ENCODE results near the gene HNRNPK. TPM values are rescaled to one million over a fixed set of nuclear protein-coding genes. Genes with fewer than 3 reads are reported as not detected.

HNRNPK gene
- total RNA-seq, 1 donor from 2014 or later: 392 TPM

DNA sequence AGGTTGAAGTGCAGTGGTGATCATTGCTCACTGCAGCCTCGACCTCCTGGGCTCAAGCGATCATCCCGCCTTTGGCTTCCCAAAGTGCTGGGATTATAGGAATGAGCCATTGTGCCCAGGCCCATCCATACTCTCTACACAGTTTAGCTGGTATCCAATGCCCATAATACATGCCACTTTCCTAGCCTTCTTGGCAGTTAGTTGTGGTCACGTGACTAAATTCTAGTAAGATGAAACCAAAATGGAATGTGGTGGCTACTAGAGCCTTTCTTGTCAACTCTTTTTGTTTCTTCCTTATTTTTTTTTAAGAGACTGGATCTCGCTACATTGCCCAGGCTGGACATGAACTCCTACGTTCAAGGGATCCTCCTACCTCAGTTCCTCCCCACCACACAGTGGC lies 43.5 kb downstream of the HNRNPK start:
- Mint-ChIP-seq H3K4me1 (ENCODE audit: low read depth) (peaks cover 16% of the 10 kb centered on the region), H3K9me3 (ENCODE audit: low read depth) (no peaks in the 10 kb centered on the region)
- TF ChIP-seq, protein P1, sequence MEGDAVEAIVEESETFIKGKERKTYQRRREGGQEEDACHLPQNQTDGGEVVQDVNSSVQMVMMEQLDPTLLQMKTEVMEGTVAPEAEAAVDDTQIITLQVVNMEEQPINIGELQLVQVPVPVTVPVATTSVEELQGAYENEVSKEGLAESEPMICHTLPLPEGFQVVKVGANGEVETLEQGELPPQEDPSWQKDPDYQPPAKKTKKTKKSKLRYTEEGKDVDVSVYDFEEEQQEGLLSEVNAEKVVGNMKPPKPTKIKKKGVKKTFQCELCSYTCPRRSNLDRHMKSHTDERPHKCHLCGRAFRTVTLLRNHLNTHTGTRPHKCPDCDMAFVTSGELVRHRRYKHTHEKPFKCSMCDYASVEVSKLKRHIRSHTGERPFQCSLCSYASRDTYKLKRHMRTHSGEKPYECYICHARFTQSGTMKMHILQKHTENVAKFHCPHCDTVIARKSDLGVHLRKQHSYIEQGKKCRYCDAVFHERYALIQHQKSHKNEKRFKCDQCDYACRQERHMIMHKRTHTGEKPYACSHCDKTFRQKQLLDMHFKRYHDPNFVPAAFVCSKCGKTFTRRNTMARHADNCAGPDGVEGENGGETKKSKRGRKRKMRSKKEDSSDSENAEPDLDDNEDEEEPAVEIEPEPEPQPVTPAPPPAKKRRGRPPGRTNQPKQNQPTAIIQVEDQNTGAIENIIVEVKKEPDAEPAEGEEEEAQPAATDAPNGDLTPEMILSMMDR (IDR thresholded peaks at IDR 0.05): no peak

DNA sequence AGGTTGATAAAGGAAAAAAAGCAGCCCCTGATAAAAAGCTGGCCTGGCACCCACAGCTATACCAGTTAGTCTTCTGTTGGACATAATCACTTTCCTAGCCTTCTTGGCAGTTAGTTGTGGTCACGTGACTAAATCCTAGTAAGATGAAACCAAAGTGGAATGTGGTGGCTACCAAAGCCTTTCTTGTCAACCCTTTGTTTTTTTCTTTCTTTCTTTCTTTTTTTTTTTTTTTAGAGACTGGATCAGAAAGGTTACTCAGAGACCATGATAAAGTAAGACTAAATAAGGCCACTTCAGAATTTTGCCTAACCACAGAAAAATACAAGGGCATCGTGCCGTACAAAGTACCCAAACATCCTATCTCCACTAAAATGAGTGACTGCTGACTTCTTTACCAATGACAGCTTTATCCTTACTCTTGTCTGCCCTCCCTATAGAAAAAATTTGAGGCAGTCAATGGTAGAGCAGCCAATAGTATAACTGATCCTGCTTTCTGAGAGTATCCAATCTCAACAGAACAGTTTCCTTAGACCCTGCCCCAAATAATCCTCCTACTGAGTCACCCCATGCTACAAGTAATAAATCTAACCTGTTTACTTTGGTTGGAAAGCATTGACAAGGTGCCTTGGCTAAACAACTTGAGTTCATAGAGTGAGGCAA lies 44.6 kb downstream of the HNRNPK start:
- H3K4me1 Mint-ChIP-seq (ENCODE audit: low read depth): peaks cover 16% of the 10 kb centered on the region
- no peaks in the 10 kb centered on the region for H3K27me3 Mint-ChIP-seq (ENCODE audit: low read depth)
- no peak overlapping the region for H3K4me3 Mint-ChIP-seq (ENCODE audit: unreplicated experiment)
- TF ChIP-seq, protein P1 (IDR thresholded peaks at IDR 0.05): no peak
- no peaks in the 10 kb centered on the region for H3K9me3 Mint-ChIP-seq (ENCODE audit: low read depth)
- DNase-seq (ENCODE audit: low spot score): no peak
- H3K36me3 Mint-ChIP-seq (ENCODE audit: low read depth): no peaks in the 10 kb centered on the region
- no peak overlapping the region for H3K27ac Mint-ChIP-seq (ENCODE audit: unreplicated experiment)

More for the DNA sequence above, 43.5 kb downstream of the HNRNPK start:
- no peak for DNase-seq (ENCODE audit: low spot score)
- H3K36me3 Mint-ChIP-seq (ENCODE audit: low read depth): no peaks in the 10 kb centered on the region
- H3K27ac Mint-ChIP-seq (ENCODE audit: unreplicated experiment): no peak overlapping the region
- no peaks in the 10 kb centered on the region for H3K27me3 Mint-ChIP-seq (ENCODE audit: low read depth)
- H3K4me3 Mint-ChIP-seq (ENCODE audit: unreplicated experiment): no peak overlapping the region

DNA sequence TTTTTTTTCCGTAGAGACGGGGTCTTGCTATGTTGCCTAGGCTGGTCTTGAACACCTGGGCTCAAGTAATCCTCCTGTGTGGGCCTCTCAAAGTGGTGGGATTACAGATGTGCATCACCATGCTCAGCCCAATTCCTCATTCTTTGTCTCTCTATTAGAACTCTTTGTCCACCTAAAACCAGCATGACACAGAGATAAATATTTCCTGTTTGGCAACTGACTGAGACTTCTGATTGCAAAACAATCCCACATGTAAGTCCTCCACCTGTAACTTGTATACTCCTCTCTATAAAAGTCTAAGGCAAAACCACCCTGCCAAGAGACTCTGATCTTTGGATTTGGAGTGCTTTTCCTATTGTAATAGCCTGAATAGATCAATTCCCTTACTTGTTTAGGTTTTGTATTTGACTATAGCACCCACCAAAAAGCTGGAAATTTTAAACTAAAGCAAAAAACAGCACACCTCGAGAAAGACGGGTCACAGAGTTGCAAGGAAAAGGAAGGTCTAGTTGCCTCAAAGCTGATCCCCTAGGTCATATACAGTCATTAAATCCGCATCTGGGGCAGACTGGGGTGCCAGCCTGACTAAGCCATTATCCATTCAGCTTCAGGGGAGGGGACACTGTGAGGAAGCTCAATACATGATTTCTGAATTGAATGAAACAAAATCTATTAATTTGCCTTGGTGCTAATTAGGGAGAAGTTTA lies 45.3 kb downstream of the HNRNPK start:
- TF ChIP-seq, protein P1 (IDR thresholded peaks at IDR 0.05): no peak
- no peak overlapping the region for H3K27ac Mint-ChIP-seq (ENCODE audit: unreplicated experiment)
- DNase-seq (ENCODE audit: low spot score): no peak
- H3K4me3 Mint-ChIP-seq (ENCODE audit: unreplicated experiment): no peak overlapping the region
- no peaks in the 10 kb centered on the region for H3K27me3 Mint-ChIP-seq (ENCODE audit: low read depth)
- no peaks in the 10 kb centered on the region for H3K9me3 Mint-ChIP-seq (ENCODE audit: low read depth)
- peaks cover 16% of the 10 kb centered on the region for H3K4me1 Mint-ChIP-seq (ENCODE audit: low read depth)
- H3K36me3 Mint-ChIP-seq (ENCODE audit: low read depth): no peaks in the 10 kb centered on the region

DNA sequence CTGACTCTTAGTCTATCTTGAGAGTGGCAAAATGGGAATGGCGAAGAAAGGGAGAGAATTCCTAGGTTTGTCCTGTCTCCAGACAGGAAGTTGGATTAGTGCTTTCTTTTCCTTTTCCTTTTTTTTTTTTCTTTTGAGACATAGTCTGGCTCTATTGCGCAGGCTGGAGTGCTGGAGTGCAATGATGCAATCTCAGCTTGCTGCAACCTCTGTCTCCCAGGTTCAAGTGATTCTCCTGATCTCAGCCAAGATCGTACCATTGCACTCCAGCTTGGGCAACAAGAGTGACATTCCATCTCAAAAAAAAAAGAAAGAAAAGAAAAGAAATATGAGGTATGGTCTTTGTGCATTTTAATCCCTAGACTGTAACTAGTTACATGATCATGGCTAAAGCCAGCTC lies 46.2 kb downstream of the HNRNPK start:
- Mint-ChIP-seq H3K4me1 (ENCODE audit: low read depth) (peaks cover 16% of the 10 kb centered on the region), H3K9me3 (ENCODE audit: low read depth) (no peaks in the 10 kb centered on the region), H3K36me3 (ENCODE audit: low read depth) (no peaks in the 10 kb centered on the region), H3K4me3 (ENCODE audit: unreplicated experiment) (no peak overlapping the region), H3K27ac (ENCODE audit: unreplicated experiment) (no peak overlapping the region), H3K27me3 (ENCODE audit: low read depth) (no peaks in the 10 kb centered on the region)
- TF ChIP-seq, protein P1 (IDR thresholded peaks at IDR 0.05): no peak
- no peak for DNase-seq (ENCODE audit: low spot score)

DNA sequence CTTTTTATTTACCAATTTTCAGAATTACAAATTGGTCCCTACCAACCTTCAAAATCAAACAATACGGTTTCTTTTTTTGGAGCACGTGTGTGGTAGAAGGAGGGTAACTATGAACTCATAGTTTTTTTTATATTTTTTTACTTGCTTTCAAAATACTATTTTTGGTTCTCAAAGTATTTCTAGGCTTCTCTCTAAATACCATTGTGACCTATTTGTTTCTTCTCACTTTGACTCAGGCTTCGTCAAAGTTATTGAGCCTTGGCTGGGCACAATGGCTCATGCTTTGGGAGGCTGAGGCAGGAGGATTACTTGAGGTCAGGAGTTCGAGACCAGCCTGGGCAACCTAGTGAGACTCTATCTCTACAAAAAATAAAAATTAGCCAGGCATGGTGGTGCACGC lies 47.2 kb downstream of the HNRNPK start:
- no peak overlapping the region for H3K4me3 Mint-ChIP-seq (ENCODE audit: unreplicated experiment)
- peaks cover 16% of the 10 kb centered on the region for H3K4me1 Mint-ChIP-seq (ENCODE audit: low read depth)
- no peaks in the 10 kb centered on the region for H3K9me3 Mint-ChIP-seq (ENCODE audit: low read depth)
- no peaks in the 10 kb centered on the region for H3K27me3 Mint-ChIP-seq (ENCODE audit: low read depth)
- TF ChIP-seq, protein P1 (IDR thresholded peaks at IDR 0.05): no peak
- DNase-seq (ENCODE audit: low spot score): no peak
- no peaks in the 10 kb centered on the region for H3K36me3 Mint-ChIP-seq (ENCODE audit: low read depth)
- H3K27ac Mint-ChIP-seq (ENCODE audit: unreplicated experiment): no peak overlapping the region
